HCT116 (cell line): ENCODE measurements around the gene PLEKHG3. TPM values are rescaled to one million over a fixed set of nuclear protein-coding genes. Genes with fewer than 3 reads are reported as not detected.
A peak's percentile ranks its signal among the peaks of the same experiment; 100 is the strongest.

Experiments
- ATAC-seq: fragments of 200-7000 bp; cut with Tn5 transposase; 2 replicates; pipeline ENCODE4 v1.9.1; 2020; ENCODE audit warnings: mild to moderate bottlenecking, moderate library complexity
- BruUV-seq: library from RNA; stranded (reverse); fragments of 400-500 nt; replicated peaks from 2 replicates; lab custom pipeline; 2021; lab: Mats Ljungman, UMichigan
- CTCF ChIA-PET: fragments of 300-600 bp; sonication (Branson Sonifier 250); formaldehyde crosslinking; loops from one replicate; lab custom pipeline; 2021; ENCODE audit warnings: antibody characterized with exemption; lab: Charles Lee
- POLR2A ChIA-PET: fragments of 300-600, 350-600 bp; sonication (Branson Sonifier 250); formaldehyde crosslinking; loops from one replicate; lab custom pipeline; 2021; ENCODE audit warnings: antibody characterized with exemption; lab: Charles Lee
- RAD21 ChIA-PET, 2 experiments: fragments of 300-600 bp; sonication (Branson Sonifier 250); formaldehyde crosslinking; loops; one replicate each; lab custom pipeline; 2023; ENCODE audit warnings: low total read pairs in 2 of 2; ENCODE audit not compliant: uncharacterized antibody in 2 of 2, unreplicated experiment in 2 of 2, low non-redundant PET in 1 of 2; lab: Charles Lee
- DNase-seq: peaks from one replicate; pipeline ENCODE4 v3.0.0-alpha.2; 2010; ENCODE audit warnings: low read depth, low spot score
- H2AFZ ChIP-seq: fragments of 200-600 bp; shearing (Covaris generic), sonication (generic); 2 replicates; pipeline ENCODE4 v1.6.1; 2017; ENCODE audit warnings: low read depth, mixed run types, mixed read lengths, antibody characterized with exemption, low read length; ENCODE audit not compliant: poor library complexity, severe bottlenecking
- H3K27ac ChIP-seq: 2 replicates; pipeline ENCODE4 v1.5.1; 2012; ENCODE audit warnings: low read depth, low read length
- H3K27me3 ChIP-seq: fragments of 200-600 bp; sonication (generic); 2 replicates; pipeline ENCODE4 v1.6.1; 2016; ENCODE audit warnings: mixed run types, low read length, mixed read lengths; ENCODE audit not compliant: insufficient read depth
- H3K36me3 ChIP-seq, 2 experiments: fragments of 200-500 bp in 1 of 2; fragments of 200-600 bp in 1 of 2; sonication (Bioruptor generic) in 1 of 2; sonication (generic) in 1 of 2; 2 replicates each; pipeline versions ENCODE4 v1.5.1 to v1.6.1; 2014 to 2016; ENCODE audit warnings: low read length in 2 of 2, inconsistent platforms in 1 of 2, mixed read lengths in 1 of 2, mixed run types in 1 of 2; ENCODE audit not compliant: insufficient read depth in 2 of 2, control insufficient read depth in 1 of 2
- H3K4me1 ChIP-seq, 2 experiments: fragments of 200-600 bp in 1 of 2; sonication (generic) in 1 of 2; 2 replicates each; pipeline versions ENCODE4 v1.5.1 to v1.6.1; 2012 to 2017; ENCODE audit warnings: low read length in 2 of 2, inconsistent platforms in 1 of 2, mild to moderate bottlenecking in 1 of 2, mixed read lengths in 1 of 2, mixed run types in 1 of 2, moderate library complexity in 1 of 2; ENCODE audit not compliant: insufficient read depth in 2 of 2, control insufficient read depth in 1 of 2
- H3K4me2 ChIP-seq: fragments of 200-600 bp; sonication (generic); 2 replicates; pipeline ENCODE4 v1.6.1; 2017; ENCODE audit warnings: mixed run types, low read length, mixed read lengths
- H3K4me3 ChIP-seq, 2 experiments: fragments of 200-600 bp in 1 of 2; sonication (generic) in 1 of 2; replicated peaks in 1 of 2; 2 replicates each; pipeline ENCODE4 v1.5.1; 2011 to 2016; ENCODE audit warnings: low read length in 2 of 2, control low read depth in 1 of 2, low read depth in 1 of 2, mild to moderate bottlenecking in 1 of 2, mixed read lengths in 1 of 2, mixed run types in 1 of 2
- H3K79me2 ChIP-seq: fragments of 200-600 bp; sonication (generic); 2 replicates; pipeline ENCODE4 v1.6.1; 2017; ENCODE audit warnings: mild to moderate bottlenecking, mixed run types, low read length, moderate library complexity, mixed read lengths; ENCODE audit not compliant: insufficient read depth
- H3K9ac ChIP-seq: fragments of 200-600 bp; sonication (generic); 2 replicates; pipeline ENCODE4 v1.6.1; 2016; ENCODE audit warnings: low read length, mixed read lengths
- H3K9me2 ChIP-seq: fragments of 200-600 bp; sonication (generic), shearing (Covaris generic); 2 replicates; pipeline ENCODE4 v1.6.1; 2017; ENCODE audit warnings: mixed run types, mild to moderate bottlenecking, moderate library complexity; ENCODE audit not compliant: insufficient read depth
- H3K9me3 ChIP-seq, 2 experiments: fragments of 200-500 bp in 1 of 2; fragments of 200-600 bp in 1 of 2; sonication (Bioruptor generic) in 1 of 2; sonication (generic) in 1 of 2; 2 replicates each; pipeline ENCODE4 v1.6.1; 2014 to 2017; ENCODE audit warnings: low read length in 2 of 2, mixed read lengths in 2 of 2, inconsistent platforms in 1 of 2, low read depth in 1 of 2, mild to moderate bottlenecking in 1 of 2, mixed run types in 1 of 2, moderate library complexity in 1 of 2; ENCODE audit not compliant: control insufficient read depth in 1 of 2, insufficient read depth in 1 of 2
- H4K20me1 ChIP-seq: fragments of 200-600 bp; sonication (generic), shearing (Covaris generic); 2 replicates; pipeline ENCODE4 v1.6.1; 2017; ENCODE audit warnings: mixed run types, mild to moderate bottlenecking, moderate library complexity; ENCODE audit not compliant: insufficient read depth
- CEBPB ChIP-seq: IDR thresholded peaks from 2 replicates; pipeline ENCODE4 v1.6.1; 2012; ENCODE audit warnings: low read depth
- ELF1 ChIP-seq: IDR thresholded peaks from 2 replicates; pipeline ENCODE4 v1.6.1; 2012; ENCODE audit warnings: low read depth, borderline replicate concordance
- RAD21 ChIP-seq: IDR thresholded peaks from 2 replicates; pipeline ENCODE4 v1.6.1; 2012; ENCODE audit warnings: low read depth, mild to moderate bottlenecking
- ZFX ChIP-seq: fragments of 450-650 bp; IDR thresholded peaks from 2 replicates; pipeline ENCODE4 v1.6.1; 2017
- intact Hi-C: fragments of 100-400 bp; cut with micrococcal nuclease; formaldehyde crosslinking; loops from 2 replicates; pipeline ENCODE4 v1.10.0; 2022
- total RNA-seq: library from RNA; stranded (reverse); gene quantifications from one replicate; pipeline ENCODE4 v1.2.1, GENCODE V29; 2021; ENCODE audit not compliant: unreplicated experiment
- TF ChIP-seq, protein P1 (sequence below): IDR thresholded peaks from 2 replicates; pipeline ENCODE4 v1.6.1; 2012
- TF ChIP-seq, protein P2 (sequence below): IDR thresholded peaks from 2 replicates; pipeline ENCODE4 v1.6.1; 2011; ENCODE audit warnings: mild to moderate bottlenecking, low read length, moderate library complexity; ENCODE audit not compliant: insufficient replicate concordance; ENCODE audit errors: extremely low read depth
- TF ChIP-seq, protein P3 (sequence below), 3 experiments: fragments of 200-600 bp in 1 of 3; sonication (generic) in 1 of 3; IDR thresholded peaks in 2 of 3; conservative IDR thresholded peaks in 1 of 3; 2 replicates each; pipeline ENCODE4 v1.5.1; 2012 to 2017; ENCODE audit warnings: low read depth in 2 of 3, low read length in 2 of 3, antibody characterized with exemption in 1 of 3, borderline replicate concordance in 1 of 3, control low read depth in 1 of 3, mild to moderate bottlenecking in 1 of 3, mixed read lengths in 1 of 3, mixed run types in 1 of 3, moderate library complexity in 1 of 3; ENCODE audit not compliant: insufficient read depth in 1 of 3

PLEKHG3 gene
- total RNA-seq, 1 experiment from 2014 or later = 55.6 TPM

DNA sequence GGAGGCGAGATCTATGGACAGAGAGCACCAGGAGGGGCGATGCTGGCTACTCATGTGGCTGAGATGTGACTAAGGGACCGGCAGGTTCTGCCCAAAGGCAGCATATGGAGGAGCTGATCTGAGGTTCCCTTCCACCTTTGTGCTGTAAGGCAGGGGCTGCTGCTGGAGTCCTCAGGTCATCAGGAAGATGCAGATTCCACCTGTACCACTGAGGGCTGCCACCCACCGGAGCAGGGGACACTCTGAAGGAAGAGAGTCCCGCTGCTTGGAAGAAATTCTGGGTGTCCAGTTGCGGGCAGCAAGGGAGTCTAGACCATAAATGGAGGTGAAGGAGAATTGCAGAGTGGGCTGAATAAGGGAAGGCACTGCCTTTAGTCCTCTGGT lies 55.3 kb downstream of the PLEKHG3 start:
- no peak overlapping the region for H3K27ac ChIP-seq
- no peaks in the 10 kb centered on the region for H4K20me1 ChIP-seq
- DNase-seq = no peak
- H3K27me3 ChIP-seq = no peaks in the 10 kb centered on the region
- no peaks in the 10 kb centered on the region for H3K36me3 ChIP-seq
- H3K4me2 ChIP-seq = no peak overlapping the region
- no TSS peak for BruUV-seq
- H3K9ac ChIP-seq = no peak overlapping the region
- H3K4me3 ChIP-seq = no peak overlapping the region
- POLR2A ChIA-PET = no interaction called here
- H3K9me3 ChIP-seq = no peaks in the 10 kb centered on the region
- no peaks in the 10 kb centered on the region for H3K9me2 ChIP-seq
- ATAC-seq = no peak
- intact Hi-C loops = no loop called here
- no peaks in the 10 kb centered on the region for H3K79me2 ChIP-seq
- H2AFZ ChIP-seq = no peak overlapping the region
- RAD21 ChIA-PET = no interaction called here
- H3K4me1 ChIP-seq = peaks cover 43 to 64% of the 10 kb centered on the region in 2 experiments
- no peak for TF ChIP-seq ELF1
- TF ChIP-seq, all 23 proteins: peak for 0
- CTCF ChIA-PET = interaction anchor here (1.1 to 1.9 kb wide), 4 partner anchors 10 to 415 kb away, joined by 3 to 7 read pairs (median 6); no protein-coding TSS in a partner anchor

DNA sequence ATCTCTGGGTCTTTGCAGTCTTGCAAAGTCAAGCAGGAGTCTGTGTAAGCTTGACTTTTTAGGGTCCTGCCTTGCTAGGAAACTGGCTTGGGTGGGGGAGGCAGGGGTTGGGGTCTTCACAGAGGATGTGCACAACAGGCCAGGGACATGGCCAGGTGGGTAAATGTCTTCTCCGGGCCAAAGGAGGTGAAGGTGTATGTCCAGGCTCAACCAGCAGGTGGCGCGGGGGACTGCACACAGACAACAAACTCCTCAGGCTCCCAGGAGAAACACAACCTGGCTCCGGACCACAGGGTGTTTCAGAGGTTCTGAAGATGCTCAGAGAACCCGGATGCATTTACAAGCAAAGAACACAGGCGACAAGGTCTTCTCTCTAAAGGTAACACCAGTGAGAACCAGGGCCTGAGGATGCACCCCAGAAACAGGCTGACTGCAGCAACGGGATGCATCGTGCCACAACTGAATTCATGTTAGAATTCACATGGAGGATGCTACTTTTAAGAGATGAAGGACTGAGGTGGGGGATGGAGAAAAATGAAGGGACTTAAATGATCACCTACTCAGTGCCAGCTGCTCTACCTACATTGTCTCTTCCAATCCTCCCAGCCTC lies 56.0 kb downstream of the PLEKHG3 start:
- ATAC-seq = peak; percentile 56
- H2AFZ ChIP-seq = no peak overlapping the region
- TF ChIP-seq, protein P1, sequence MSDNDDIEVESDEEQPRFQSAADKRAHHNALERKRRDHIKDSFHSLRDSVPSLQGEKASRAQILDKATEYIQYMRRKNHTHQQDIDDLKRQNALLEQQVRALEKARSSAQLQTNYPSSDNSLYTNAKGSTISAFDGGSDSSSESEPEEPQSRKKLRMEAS = no peak
- TF ChIP-seq ZFX = no peak
- TF ChIP-seq CEBPB = no peak
- TF ChIP-seq, protein P2, sequence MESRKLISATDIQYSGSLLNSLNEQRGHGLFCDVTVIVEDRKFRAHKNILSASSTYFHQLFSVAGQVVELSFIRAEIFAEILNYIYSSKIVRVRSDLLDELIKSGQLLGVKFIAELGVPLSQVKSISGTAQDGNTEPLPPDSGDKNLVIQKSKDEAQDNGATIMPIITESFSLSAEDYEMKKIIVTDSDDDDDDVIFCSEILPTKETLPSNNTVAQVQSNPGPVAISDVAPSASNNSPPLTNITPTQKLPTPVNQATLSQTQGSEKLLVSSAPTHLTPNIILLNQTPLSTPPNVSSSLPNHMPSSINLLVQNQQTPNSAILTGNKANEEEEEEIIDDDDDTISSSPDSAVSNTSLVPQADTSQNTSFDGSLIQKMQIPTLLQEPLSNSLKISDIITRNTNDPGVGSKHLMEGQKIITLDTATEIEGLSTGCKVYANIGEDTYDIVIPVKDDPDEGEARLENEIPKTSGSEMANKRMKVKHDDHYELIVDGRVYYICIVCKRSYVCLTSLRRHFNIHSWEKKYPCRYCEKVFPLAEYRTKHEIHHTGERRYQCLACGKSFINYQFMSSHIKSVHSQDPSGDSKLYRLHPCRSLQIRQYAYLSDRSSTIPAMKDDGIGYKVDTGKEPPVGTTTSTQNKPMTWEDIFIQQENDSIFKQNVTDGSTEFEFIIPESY = no peak
- peak; percentile 56 for TF ChIP-seq RAD21
- TF ChIP-seq, protein P3, sequence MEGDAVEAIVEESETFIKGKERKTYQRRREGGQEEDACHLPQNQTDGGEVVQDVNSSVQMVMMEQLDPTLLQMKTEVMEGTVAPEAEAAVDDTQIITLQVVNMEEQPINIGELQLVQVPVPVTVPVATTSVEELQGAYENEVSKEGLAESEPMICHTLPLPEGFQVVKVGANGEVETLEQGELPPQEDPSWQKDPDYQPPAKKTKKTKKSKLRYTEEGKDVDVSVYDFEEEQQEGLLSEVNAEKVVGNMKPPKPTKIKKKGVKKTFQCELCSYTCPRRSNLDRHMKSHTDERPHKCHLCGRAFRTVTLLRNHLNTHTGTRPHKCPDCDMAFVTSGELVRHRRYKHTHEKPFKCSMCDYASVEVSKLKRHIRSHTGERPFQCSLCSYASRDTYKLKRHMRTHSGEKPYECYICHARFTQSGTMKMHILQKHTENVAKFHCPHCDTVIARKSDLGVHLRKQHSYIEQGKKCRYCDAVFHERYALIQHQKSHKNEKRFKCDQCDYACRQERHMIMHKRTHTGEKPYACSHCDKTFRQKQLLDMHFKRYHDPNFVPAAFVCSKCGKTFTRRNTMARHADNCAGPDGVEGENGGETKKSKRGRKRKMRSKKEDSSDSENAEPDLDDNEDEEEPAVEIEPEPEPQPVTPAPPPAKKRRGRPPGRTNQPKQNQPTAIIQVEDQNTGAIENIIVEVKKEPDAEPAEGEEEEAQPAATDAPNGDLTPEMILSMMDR (IDR thresholded peaks at IDR 0.05 in 2 of 3, conservative IDR thresholded peaks at IDR 0.05 in 1 of 3; ENCODE audit: borderline replicate concordance in 1 of 3, insufficient read depth in 1 of 3, low read depth in 2 of 3, low read length in 2 of 3) = peak; percentile 49 to 90 (median 88); a peak in 5 of 6 replicates
- TF ChIP-seq, all 23 proteins: peak for 2
- ChIA-PET POLR2A (no interaction called here), CTCF (interaction anchor here (1.9 to 2.2 kb wide), 2 partner anchors 132 kb away, joined by 7 to 13 read pairs; no protein-coding TSS in a partner anchor), RAD21 (no interaction called here)
- Histone ChIP-seq H3K27me3 (no peaks in the 10 kb centered on the region), H3K4me1 (peaks cover 45 to 67% of the 10 kb centered on the region in 2 experiments), H3K4me2 (no peak overlapping the region), H3K27ac (no peak overlapping the region), H3K36me3 (no peaks in the 10 kb centered on the region), H3K9me2 (no peaks in the 10 kb centered on the region), H3K9me3 (no peaks in the 10 kb centered on the region), H4K20me1 (no peaks in the 10 kb centered on the region), H3K9ac (no peak overlapping the region), H3K79me2 (no peaks in the 10 kb centered on the region), H3K4me3 (no peak overlapping the region)
- BruUV-seq = no TSS peak
- intact Hi-C loops = loop anchor here (2.0 to 5.0 kb wide), 3 partner anchors 89 to 418 kb away; no protein-coding TSS in a partner anchor
- DNase-seq = peak; percentile 24
